IMR-90 (cell line): ENCODE data around the gene GIMAP5. TPM values are rescaled to one million over a fixed set of nuclear protein-coding genes. Genes with fewer than 3 reads are reported as not detected.

ENCODE experiments used
- ATAC-seq: fragments of 200-7000 bp; cut with Tn5 transposase; 2 replicates; pipeline ENCODE4 v1.9.1; 2020; ENCODE audit warnings: low read depth, mild to moderate bottlenecking, moderate library complexity
- BruUV-seq: library from RNA; stranded (reverse); fragments of 400-500 nt; replicated peaks from 2 replicates; lab custom pipeline; 2021; lab: Mats Ljungman, UMichigan
- CTCF ChIA-PET: fragments of 300-600 bp; formaldehyde crosslinking; extraction: SDS; loops from one replicate; lab custom pipeline; 2021; ENCODE audit warnings: antibody characterized with exemption; lab: Yijun Ruan, JAX
- POLR2A ChIA-PET: fragments of 300-600 bp; sonication (Branson Sonifier 250); formaldehyde crosslinking; loops from one replicate; lab custom pipeline; 2022; ENCODE audit warnings: antibody characterized with exemption; ENCODE audit not compliant: unreplicated experiment; lab: Charles Lee
- DNase-seq: peaks from one replicate; pipeline ENCODE4 v3.0.0; 2013
- H2AFZ ChIP-seq: replicated peaks from 2 replicates; pipeline ENCODE3; 2013; ENCODE audit warnings: low read length, mild to moderate bottlenecking; ENCODE audit not compliant: poor library complexity
- H2AK5ac ChIP-seq: 2 replicates; pipeline ENCODE4 v1.6.1; 2013; ENCODE audit warnings: low read depth, low read length, inconsistent platforms
- H2AK9ac ChIP-seq: replicated peaks from 2 replicates; pipeline ENCODE3; 2013; ENCODE audit warnings: mild to moderate bottlenecking, low read depth, low read length, moderate library complexity; ENCODE audit not compliant: poor library complexity
- H2BK120ac ChIP-seq: 2 replicates; pipeline ENCODE4 v1.6.1; 2013; ENCODE audit warnings: low read depth, low read length, inconsistent platforms
- H2BK15ac ChIP-seq: 3 replicates; pipeline ENCODE4 v1.6.1; 2013; ENCODE audit warnings: low read depth, low read length, inconsistent platforms
- H2BK20ac ChIP-seq: 2 replicates; pipeline ENCODE4 v1.6.1; 2013; ENCODE audit warnings: low read depth, mild to moderate bottlenecking, inconsistent platforms, low read length, moderate library complexity
- H2BK5ac ChIP-seq: 2 replicates; pipeline ENCODE4 v1.6.1; 2013; ENCODE audit warnings: mild to moderate bottlenecking, low read depth, low read length, inconsistent platforms; ENCODE audit not compliant: poor library complexity, severe bottlenecking
- H3K14ac ChIP-seq: replicated peaks from 2 replicates; pipeline ENCODE4 v1.6.1; 2013; ENCODE audit warnings: low read depth, low read length, inconsistent platforms
- H3K18ac ChIP-seq: 2 replicates; pipeline ENCODE4 v1.6.1; 2013; ENCODE audit warnings: low read depth, low read length, control low read depth
- H3K23ac ChIP-seq: 2 replicates; pipeline ENCODE4 v1.6.1; 2013; ENCODE audit warnings: low read depth, low read length, inconsistent platforms
- H3K27ac ChIP-seq: 2 replicates; pipeline ENCODE4 v1.5.1; 2013; ENCODE audit warnings: mild to moderate bottlenecking, control low read depth, low read length; ENCODE audit not compliant: insufficient read depth
- H3K27me3 ChIP-seq: 2 replicates; pipeline ENCODE4 v1.6.1; 2013; ENCODE audit warnings: low read length; ENCODE audit not compliant: control insufficient read depth, insufficient read depth
- H3K36me3 ChIP-seq: 2 replicates; pipeline ENCODE4 v1.6.1; 2013; ENCODE audit warnings: low read length, mixed read lengths; ENCODE audit not compliant: control insufficient read depth, insufficient read depth
- H3K4ac ChIP-seq: 2 replicates; pipeline ENCODE4 v1.6.1; 2013; ENCODE audit warnings: low read depth, low read length, inconsistent platforms
- H3K4me1 ChIP-seq: 2 replicates; pipeline ENCODE4 v1.6.1; 2013; ENCODE audit warnings: low read length, mixed read lengths; ENCODE audit not compliant: control insufficient read depth, insufficient read depth
- H3K4me2 ChIP-seq: 2 replicates; pipeline ENCODE4 v1.6.1; 2013; ENCODE audit warnings: low read depth, mild to moderate bottlenecking, control low read depth, low read length, moderate library complexity
- H3K4me3 ChIP-seq: 2 replicates; pipeline ENCODE4 v1.5.1; 2013; ENCODE audit warnings: low read depth, mild to moderate bottlenecking, control low read depth, low read length, moderate library complexity; ENCODE audit not compliant: insufficient read depth
- H3K56ac ChIP-seq: 2 replicates; pipeline ENCODE4 v1.6.1; 2013; ENCODE audit warnings: low read length, inconsistent platforms; ENCODE audit not compliant: insufficient read depth; ENCODE audit errors: extremely low read depth
- H3K79me1 ChIP-seq, 2 experiments: 2 replicates each; pipeline ENCODE4 v1.6.1; 2013; ENCODE audit warnings: low read length in 2 of 2, inconsistent platforms in 1 of 2, low read depth in 1 of 2
- H3K9ac ChIP-seq: 2 replicates; pipeline ENCODE4 v1.6.1; 2013; ENCODE audit warnings: low read depth, low read length, control low read depth
- H3K9me1 ChIP-seq: 2 replicates; pipeline ENCODE4 v1.6.1; 2013; ENCODE audit warnings: low read length, inconsistent platforms; ENCODE audit not compliant: insufficient read depth
- H3K9me3 ChIP-seq: 2 replicates; pipeline ENCODE4 v1.6.1; 2013; ENCODE audit warnings: low read length; ENCODE audit not compliant: control insufficient read depth, insufficient read depth
- H4K20me1 ChIP-seq: 2 replicates; pipeline ENCODE4 v1.6.1; 2013; ENCODE audit warnings: low read length, inconsistent platforms; ENCODE audit not compliant: insufficient read depth
- H4K5ac ChIP-seq: 2 replicates; pipeline ENCODE4 v1.6.1; 2013; ENCODE audit warnings: mild to moderate bottlenecking, low read depth, low read length, control low read depth
- H4K8ac ChIP-seq, 2 experiments: 2 replicates each; pipeline ENCODE4 v1.6.1; 2013; ENCODE audit warnings: low read depth in 2 of 2, low read length in 2 of 2, control low read depth in 1 of 2, inconsistent platforms in 1 of 2
- H4K91ac ChIP-seq: 2 replicates; pipeline ENCODE4 v1.6.1; 2013; ENCODE audit warnings: low read depth, low read length, inconsistent platforms; ENCODE audit not compliant: insufficient read depth
- BHLHE40 ChIP-seq: fragments of 150-350 bp; IDR thresholded peaks from 2 replicates; pipeline ENCODE4 v1.6.1; 2016; ENCODE audit warnings: mild to moderate bottlenecking, low read depth, low read length
- CEBPB ChIP-seq: IDR thresholded peaks from 2 replicates; pipeline ENCODE4 v1.6.1; 2012; ENCODE audit warnings: low read depth, low read length, improper control_type of control experiment
- CHD1 ChIP-seq: IDR thresholded peaks from 2 replicates; pipeline ENCODE4 v1.6.1; 2012; ENCODE audit warnings: low read depth, low read length, improper control_type of control experiment
- CTCF ChIP-seq: conservative IDR thresholded peaks from 2 replicates; pipeline ENCODE4 v1.5.1; 2012; ENCODE audit warnings: mild to moderate bottlenecking, low read depth, low read length, improper control_type of control experiment
- ELK1 ChIP-seq: fragments of 150-350 bp; IDR thresholded peaks from 2 replicates; pipeline ENCODE4 v1.6.1; 2016; ENCODE audit warnings: low read depth, mild to moderate bottlenecking, low read length, moderate library complexity, borderline replicate concordance
- FOS ChIP-seq: fragments of 150-350 bp; IDR thresholded peaks from 2 replicates; pipeline ENCODE4 v1.6.1; 2016; ENCODE audit warnings: low read depth, low read length
- MAFK ChIP-seq: IDR thresholded peaks from 2 replicates; pipeline ENCODE4 v1.6.1; 2012; ENCODE audit warnings: low read depth, low read length, improper control_type of control experiment
- MAZ ChIP-seq: IDR thresholded peaks from 2 replicates; pipeline ENCODE4 v1.6.1; 2012; ENCODE audit warnings: low read depth, mild to moderate bottlenecking, low read length, improper control_type of control experiment, moderate library complexity, borderline replicate concordance
- MXI1 ChIP-seq: IDR thresholded peaks from 2 replicates; pipeline ENCODE4 v1.6.1; 2012; ENCODE audit warnings: low read depth, mild to moderate bottlenecking, low read length, moderate library complexity, borderline replicate concordance
- NFE2L2 ChIP-seq: fragments of 150-350 bp; IDR thresholded peaks from 2 replicates; pipeline ENCODE4 v1.6.1; 2016; ENCODE audit warnings: low read depth, mild to moderate bottlenecking, low read length
- POLR2A ChIP-seq: IDR thresholded peaks from 2 replicates; pipeline ENCODE4 v1.6.1; 2012; ENCODE audit warnings: mild to moderate bottlenecking, low read depth, low read length
- RAD21 ChIP-seq: IDR thresholded peaks from 2 replicates; pipeline ENCODE4 v1.6.1; 2012; ENCODE audit warnings: low read length, improper control_type of control experiment
- RCOR1 ChIP-seq: IDR thresholded peaks from 2 replicates; pipeline ENCODE4 v1.6.1; 2012; ENCODE audit warnings: mild to moderate bottlenecking, low read length, improper control_type of control experiment; ENCODE audit not compliant: insufficient replicate concordance
- RFX5 ChIP-seq: IDR thresholded peaks from 2 replicates; pipeline ENCODE4 v1.8.0; 2012; ENCODE audit warnings: low read depth, mild to moderate bottlenecking, low read length, moderate library complexity
- SMC3 ChIP-seq: fragments of 150-350 bp; IDR thresholded peaks from 2 replicates; pipeline ENCODE4 v1.6.1; 2016; ENCODE audit warnings: low read depth, mild to moderate bottlenecking, antibody characterized with exemption, low read length, moderate library complexity
- USF2 ChIP-seq: fragments of 150-350 bp; IDR thresholded peaks from 2 replicates; pipeline ENCODE4 v1.6.1; 2017; ENCODE audit warnings: mild to moderate bottlenecking, antibody characterized with exemption, low read length, low read depth
- whole genome bisulfite sequencing, 2 experiments: methylation state at CpG; one replicate each; pipeline versions ENCODE4 v1.1.5 to v1.1.7; 2013; ENCODE audit warnings: missing lambda C conversion rate in 2 of 2; ENCODE audit not compliant: insufficient read length in 1 of 2; ENCODE audit errors: extremely low coverage in 2 of 2; 5-methylcytosine and 5-hydroxymethylcytosine counted together
- dilution Hi-C: fragments of 300-500 bp; cut with HindIII; formaldehyde crosslinking; loops from one replicate; pipeline ENCODE4 v1.14.3; 2018; ENCODE audit warnings: low sequenced_read_pairs; ENCODE audit not compliant: unreplicated experiment
- in situ Hi-C: fragments of 300-500 bp; cut with MboI; formaldehyde crosslinking; loops from 3 replicates; pipeline ENCODE4 v1.14.3; 2019; ENCODE audit warnings: low sequenced_read_pairs, inconsistent platforms, mixed read lengths
- intact Hi-C: fragments of 100-400 bp; cut with micrococcal nuclease; formaldehyde crosslinking; loops from 2 replicates; pipeline ENCODE4 v1.10.0; 2022
- polyA plus RNA-seq, 3 experiments: library from polyadenylated mRNA; depleted of rRNA; stranded (reverse); fragments of >200 nt; gene quantifications; 2 replicates each; pipeline ENCODE4 v1.2.3, GENCODE V29; 2012; ENCODE audit warnings: low replicate concordance in 1 of 3
- total RNA-seq: library from RNA; depleted of rRNA; stranded (reverse); fragments of >200 nt; gene quantifications from 2 replicates; pipeline ENCODE4 v1.2.3, GENCODE V29; 2012

Gene GIMAP5
- total and polyA plus RNA-seq, 2 of the 4 experiments (the other 2 are of a cell fraction) = not detected

- ATAC-seq = no peak
- intact Hi-C loops = no loop called here
- no peak for TF ChIP-seq SMC3
- TF ChIP-seq ELK1 = no peak
- no peak for TF ChIP-seq CEBPB
- no peak for TF ChIP-seq CTCF
- TF ChIP-seq RCOR1 = no peak
- TF ChIP-seq MAFK = no peak
- TF ChIP-seq RFX5 = no peak
- TF ChIP-seq MAZ = no peak
- no peak for TF ChIP-seq POLR2A
- TF ChIP-seq MXI1 = no peak
- no peak for TF ChIP-seq FOS
- no peak for TF ChIP-seq CHD1
- TF ChIP-seq USF2 = no peak
- TF ChIP-seq RAD21 = no peak
- TF ChIP-seq NFE2L2 = no peak
- no peak for TF ChIP-seq BHLHE40
Measured at GRCh38 chr7:150716368-150716767, 20.9 kb upstream of the GIMAP5 start, which contains the start of gene GIMAP1. Gene GIMAP1, plus strand, starts transcription at chr7:150716613. Its CDS starts 2,435 bp downstream, at chr7:150719048.

More at GRCh38 chr7:150716368-150716767, 20.9 kb upstream of the GIMAP5 start, which contains the start of gene GIMAP1:
- no peak within 1 kb of the TSS for H3K18ac ChIP-seq
- no peak within 1 kb of the TSS for H3K4me3 ChIP-seq
- no peak within 1 kb of the TSS for H3K9ac ChIP-seq
- H3K56ac ChIP-seq = no peak within 1 kb of the TSS
- 0% methylated on average over 2 of the region's 5 CpGs; no CpG with 5 or more reads in 1 of the 2 experiments for WGBS, 2 experiments
- H3K14ac ChIP-seq = no peak within 1 kb of the TSS
- no peak within 1 kb of the TSS for H4K91ac ChIP-seq
- H4K8ac ChIP-seq = no peak within 1 kb of the TSS
- no peaks in the 10 kb centered on the region for H3K9me3 ChIP-seq
- H3K9me1 ChIP-seq = no peaks in the 10 kb centered on the region
- BruUV-seq = no TSS peak
- POLR2A ChIA-PET = no interaction called here
- no peaks in the 10 kb centered on the region for H3K4me1 ChIP-seq
- in situ Hi-C loops = no loop called here
- H2AK5ac ChIP-seq = no peak within 1 kb of the TSS
- H3K23ac ChIP-seq = no peak within 1 kb of the TSS
- no peaks in the 10 kb centered on the region for H3K27me3 ChIP-seq
- no peak within 1 kb of the TSS for H2AK9ac ChIP-seq
- H3K27ac ChIP-seq = no peak within 1 kb of the TSS
- no peak within 1 kb of the TSS for H2AFZ ChIP-seq
- H3K79me1 ChIP-seq = no peaks in the 10 kb centered on the region
- H3K36me3 ChIP-seq = no peaks in the 10 kb centered on the region
- H3K4ac ChIP-seq = no peak within 1 kb of the TSS
- H2BK20ac ChIP-seq = no peak within 1 kb of the TSS
- H2BK15ac ChIP-seq = no peak within 1 kb of the TSS
- H4K5ac ChIP-seq = no peak within 1 kb of the TSS
- no peak within 1 kb of the TSS for H2BK120ac ChIP-seq
- no peak within 1 kb of the TSS for H2BK5ac ChIP-seq
- CTCF ChIA-PET = no interaction called here
- no peak for DNase-seq
- H4K20me1 ChIP-seq = no peaks in the 10 kb centered on the region
- H3K4me2 ChIP-seq = no peak within 1 kb of the TSS
- dilution Hi-C loops = no loop called here
